WTC11 (cell line): ENCODE data around the gene APBA1. TPM values are rescaled to one million over a fixed set of nuclear protein-coding genes. Genes with fewer than 3 reads are reported as not detected.

Source experiments
- ATAC-seq: fragments of 200-7000 bp; cut with Tn5 transposase; 2 replicates; pipeline ENCODE4 v1.10.0; 2021; ENCODE audit warnings: mild to moderate bottlenecking, moderate library complexity
- CTCF ChIA-PET: fragments of 300-600 bp; sonication (Branson Sonifier 250); formaldehyde crosslinking; loops from one replicate; lab custom pipeline; 2021; ENCODE audit warnings: antibody characterized with exemption; lab: Charles Lee
- POLR2A ChIA-PET: fragments of 350-600 bp; sonication (Branson Sonifier 250); formaldehyde crosslinking; loops from one replicate; lab custom pipeline; 2021; ENCODE audit warnings: antibody characterized with exemption; lab: Charles Lee
- DNase-seq: peaks from one replicate; pipeline ENCODE4 v3.0.0; 2021; ENCODE audit warnings: low spot score
- H3K27ac Mint-ChIP-seq: 2 replicates; pipeline ENCODE4 v1.8.0; 2021; ENCODE audit warnings: mixed read lengths
- H3K27me3 Mint-ChIP-seq: 2 replicates; pipeline ENCODE4 v1.8.0; 2021; ENCODE audit warnings: low read depth, mild to moderate bottlenecking, moderate library complexity, mixed read lengths
- H3K36me3 Mint-ChIP-seq: 2 replicates; pipeline ENCODE4 v1.8.0; 2021; ENCODE audit warnings: mixed read lengths
- H3K4me1 Mint-ChIP-seq: 2 replicates; pipeline ENCODE4 v1.8.0; 2022; ENCODE audit warnings: mixed read lengths
- H3K4me3 Mint-ChIP-seq: 2 replicates; pipeline ENCODE4 v1.8.0; 2021; ENCODE audit warnings: mild to moderate bottlenecking, moderate library complexity, mixed read lengths
- H3K9me3 Mint-ChIP-seq: 2 replicates; pipeline ENCODE4 v1.8.0; 2021; ENCODE audit warnings: mixed read lengths
- ATF1 ChIP-seq: sonication (generic); formaldehyde crosslinking; IDR thresholded peaks from 2 replicates; pipeline ENCODE4 v1.8.1; 2023; ENCODE audit warnings: mild to moderate bottlenecking, moderate library complexity, missing genetic modification reagents
- CBFB ChIP-seq: sonication (generic); formaldehyde crosslinking; IDR thresholded peaks from 2 replicates; pipeline ENCODE4 v1.8.1; 2022; ENCODE audit warnings: mild to moderate bottlenecking, low read depth, missing genetic modification reagents
- HMGA2 ChIP-seq: fragments of 250-450 bp; sonication (Bioruptor Pico); IDR thresholded peaks from 2 replicates; pipeline ENCODE4 v1.4.0; 2021; ENCODE audit warnings: mild to moderate bottlenecking, moderate library complexity
- JAZF1 ChIP-seq: fragments of 250-450 bp; sonication (Bioruptor Pico); IDR thresholded peaks from 2 replicates; pipeline ENCODE4 v1.9.0; 2021; ENCODE audit warnings: moderate library complexity, mild to moderate bottlenecking, inconsistent platforms
- NFYB ChIP-seq: sonication (generic); formaldehyde crosslinking; conservative IDR thresholded peaks from 2 replicates; pipeline ENCODE4 v1.8.0; 2022; ENCODE audit warnings: low read depth, missing genetic modification reagents
- PRDM15 ChIP-seq: sonication (generic); formaldehyde crosslinking; IDR thresholded peaks from 2 replicates; pipeline ENCODE4 v1.8.0; 2022; ENCODE audit warnings: missing genetic modification reagents
- PRRX2 ChIP-seq: fragments of 250-450 bp; sonication (Bioruptor Pico); IDR thresholded peaks from 2 replicates; pipeline ENCODE4 v1.8.0; 2021; ENCODE audit warnings: mild to moderate bottlenecking
- TEAD1 ChIP-seq: sonication (generic); formaldehyde crosslinking; IDR thresholded peaks from 2 replicates; pipeline ENCODE4 v1.8.0; 2022; ENCODE audit warnings: mild to moderate bottlenecking, missing genetic modification reagents
- ZNF138 ChIP-seq: sonication (generic); formaldehyde crosslinking; conservative IDR thresholded peaks from 2 replicates; pipeline ENCODE4 v1.8.1; 2022; ENCODE audit warnings: mild to moderate bottlenecking, moderate library complexity, missing genetic modification reagents
- ZNF317 ChIP-seq: sonication (generic); formaldehyde crosslinking; IDR thresholded peaks from 2 replicates; pipeline ENCODE4 v1.8.1; 2023; ENCODE audit warnings: low read depth, mild to moderate bottlenecking, moderate library complexity, missing genetic modification reagents, borderline replicate concordance
- total RNA-seq: library from RNA; stranded (reverse); gene quantifications from 3 replicates; pipeline ENCODE4 v1.2.3, GENCODE V29; 2021
- TF ChIP-seq, protein P1 (sequence below): sonication (generic); formaldehyde crosslinking; IDR thresholded peaks from 2 replicates; pipeline ENCODE4 v1.8.1; 2023; ENCODE audit warnings: mild to moderate bottlenecking, moderate library complexity, missing genetic modification reagents
- TF ChIP-seq, protein P2 (sequence below): sonication (generic); formaldehyde crosslinking; IDR thresholded peaks from 2 replicates; pipeline ENCODE4 v1.8.1; 2022; ENCODE audit warnings: missing genetic modification reagents, borderline replicate concordance
- TF ChIP-seq, protein P3 (sequence below): sonication (generic); formaldehyde crosslinking; IDR thresholded peaks from 2 replicates; pipeline ENCODE4 v1.8.0; 2022; ENCODE audit warnings: mild to moderate bottlenecking, missing genetic modification reagents
- TF ChIP-seq, protein P4 (sequence below): sonication (generic); formaldehyde crosslinking; IDR thresholded peaks from 2 replicates; pipeline ENCODE4 v1.8.1; 2022; ENCODE audit warnings: low read depth, mild to moderate bottlenecking, moderate library complexity, missing genetic modification reagents, borderline replicate concordance

The APBA1 gene
- total RNA-seq, 1 experiment from 2014 or later = 0.94 TPM

DNA sequence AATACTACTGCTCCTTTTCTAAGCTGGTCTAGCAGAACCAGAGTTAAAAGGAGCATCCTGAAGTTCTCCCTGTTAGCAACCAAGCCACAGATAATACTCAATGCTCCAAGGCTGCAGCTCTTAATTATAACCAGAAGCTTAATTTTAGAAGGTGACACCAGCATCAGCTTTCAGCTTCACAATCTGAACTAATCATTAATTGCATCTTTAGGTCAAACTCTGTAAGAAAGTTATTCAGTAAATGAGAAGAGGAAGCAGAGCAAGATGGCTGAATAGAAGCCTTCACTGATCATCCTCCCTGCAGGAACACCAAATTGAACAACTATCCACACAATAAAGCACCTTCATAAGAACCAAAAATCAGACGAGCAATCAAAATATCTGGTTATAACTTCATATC lies 38.5 kb downstream of the APBA1 start:
- H3K4me1 Mint-ChIP-seq = no peaks in the 10 kb centered on the region
- no peaks in the 10 kb centered on the region for H3K9me3 Mint-ChIP-seq
- DNase-seq (no peak), ATAC-seq (no peak)
- H3K27ac Mint-ChIP-seq = no peak overlapping the region
- no peak overlapping the region for H3K4me3 Mint-ChIP-seq
- no peaks in the 10 kb centered on the region for H3K27me3 Mint-ChIP-seq
- TF ChIP-seq NFYB (CRISPR knock-in tag) (no peak), ZNF317 (CRISPR knock-in tag) (no peak), ATF1 (no peak), JAZF1 (no peak), PRDM15 (CRISPR knock-in tag) (no peak)
- TF ChIP-seq, protein P1, sequence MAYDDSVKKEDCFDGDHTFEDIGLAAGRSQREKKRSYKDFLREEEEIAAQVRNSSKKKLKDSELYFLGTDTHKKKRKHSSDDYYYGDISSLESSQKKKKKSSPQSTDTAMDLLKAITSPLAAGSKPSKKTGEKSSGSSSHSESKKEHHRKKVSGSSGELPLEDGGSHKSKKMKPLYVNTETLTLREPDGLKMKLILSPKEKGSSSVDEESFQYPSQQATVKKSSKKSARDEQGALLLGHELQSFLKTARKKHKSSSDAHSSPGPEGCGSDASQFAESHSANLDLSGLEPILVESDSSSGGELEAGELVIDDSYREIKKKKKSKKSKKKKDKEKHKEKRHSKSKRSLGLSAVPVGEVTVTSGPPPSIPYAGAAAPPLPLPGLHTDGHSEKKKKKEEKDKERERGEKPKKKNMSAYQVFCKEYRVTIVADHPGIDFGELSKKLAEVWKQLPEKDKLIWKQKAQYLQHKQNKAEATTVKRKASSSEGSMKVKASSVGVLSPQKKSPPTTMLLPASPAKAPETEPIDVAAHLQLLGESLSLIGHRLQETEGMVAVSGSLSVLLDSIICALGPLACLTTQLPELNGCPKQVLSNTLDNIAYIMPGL (CRISPR knock-in tag) = no peak
- TF ChIP-seq, protein P2, sequence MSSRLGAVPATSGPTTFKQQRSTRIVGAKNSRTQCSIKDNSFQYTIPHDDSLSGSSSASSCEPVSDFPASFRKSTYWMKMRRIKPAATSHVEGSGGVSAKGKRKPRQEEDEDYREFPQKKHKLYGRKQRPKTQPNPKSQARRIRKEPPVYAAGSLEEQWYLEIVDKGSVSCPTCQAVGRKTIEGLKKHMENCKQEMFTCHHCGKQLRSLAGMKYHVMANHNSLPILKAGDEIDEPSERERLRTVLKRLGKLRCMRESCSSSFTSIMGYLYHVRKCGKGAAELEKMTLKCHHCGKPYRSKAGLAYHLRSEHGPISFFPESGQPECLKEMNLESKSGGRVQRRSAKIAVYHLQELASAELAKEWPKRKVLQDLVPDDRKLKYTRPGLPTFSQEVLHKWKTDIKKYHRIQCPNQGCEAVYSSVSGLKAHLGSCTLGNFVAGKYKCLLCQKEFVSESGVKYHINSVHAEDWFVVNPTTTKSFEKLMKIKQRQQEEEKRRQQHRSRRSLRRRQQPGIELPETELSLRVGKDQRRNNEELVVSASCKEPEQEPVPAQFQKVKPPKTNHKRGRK (CRISPR knock-in tag) = no peak
- TF ChIP-seq, protein P3, sequence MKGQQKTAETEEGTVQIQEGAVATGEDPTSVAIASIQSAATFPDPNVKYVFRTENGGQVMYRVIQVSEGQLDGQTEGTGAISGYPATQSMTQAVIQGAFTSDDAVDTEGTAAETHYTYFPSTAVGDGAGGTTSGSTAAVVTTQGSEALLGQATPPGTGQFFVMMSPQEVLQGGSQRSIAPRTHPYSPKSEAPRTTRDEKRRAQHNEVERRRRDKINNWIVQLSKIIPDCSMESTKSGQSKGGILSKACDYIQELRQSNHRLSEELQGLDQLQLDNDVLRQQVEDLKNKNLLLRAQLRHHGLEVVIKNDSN (CRISPR knock-in tag) = no peak
- no peaks in the 10 kb centered on the region for H3K36me3 Mint-ChIP-seq
- ChIA-PET CTCF (no interaction called here), POLR2A (no interaction called here)

GRCh38 chr9:69632768-69633167 lies 39.4 kb downstream of the APBA1 start:
- DNase-seq = no peak
- H3K27ac Mint-ChIP-seq = no peak overlapping the region
- no peaks in the 10 kb centered on the region for H3K27me3 Mint-ChIP-seq
- no peaks in the 10 kb centered on the region for H3K4me1 Mint-ChIP-seq
- TF ChIP-seq HMGA2 (CRISPR knock-in tag) (0 out of 2 replicates have a peak, but pooled peaks have one; percentile 23), PRRX2 (CRISPR knock-in tag) (no peak)
- CTCF ChIA-PET = no interaction called here
- H3K36me3 Mint-ChIP-seq = no peaks in the 10 kb centered on the region
- no peak for ATAC-seq
- POLR2A ChIA-PET = no interaction called here
- H3K4me3 Mint-ChIP-seq = no peak overlapping the region
- no peaks in the 10 kb centered on the region for H3K9me3 Mint-ChIP-seq

DNA sequence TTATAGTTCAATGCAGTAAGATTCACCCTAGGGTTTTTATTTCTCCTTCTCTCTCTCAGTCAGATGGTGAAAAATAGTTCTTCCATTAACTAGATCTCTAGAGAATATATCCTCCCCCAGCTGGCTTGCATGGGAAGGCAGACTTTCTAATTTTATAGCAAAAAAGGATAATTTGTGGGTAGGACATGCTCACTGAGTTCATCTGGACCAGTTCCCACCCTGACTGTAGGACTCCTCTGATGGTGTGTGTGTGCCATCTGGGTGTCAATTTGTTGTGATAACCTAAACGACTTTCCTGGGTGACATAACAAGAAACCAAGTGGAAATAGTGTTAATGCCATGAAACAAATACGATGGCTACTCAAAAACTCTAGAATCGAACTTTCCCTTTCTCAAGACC lies 44.9 kb downstream of the APBA1 start:
- no peaks in the 10 kb centered on the region for H3K36me3 Mint-ChIP-seq
- H3K9me3 Mint-ChIP-seq = no peaks in the 10 kb centered on the region
- H3K4me3 Mint-ChIP-seq = no peak overlapping the region
- H3K27ac Mint-ChIP-seq = no peak overlapping the region
- CTCF ChIA-PET = no interaction called here
- no peaks in the 10 kb centered on the region for H3K27me3 Mint-ChIP-seq
- POLR2A ChIA-PET = no interaction called here
- no peak for DNase-seq
- no peak for ATAC-seq
- TF ChIP-seq, protein P4, sequence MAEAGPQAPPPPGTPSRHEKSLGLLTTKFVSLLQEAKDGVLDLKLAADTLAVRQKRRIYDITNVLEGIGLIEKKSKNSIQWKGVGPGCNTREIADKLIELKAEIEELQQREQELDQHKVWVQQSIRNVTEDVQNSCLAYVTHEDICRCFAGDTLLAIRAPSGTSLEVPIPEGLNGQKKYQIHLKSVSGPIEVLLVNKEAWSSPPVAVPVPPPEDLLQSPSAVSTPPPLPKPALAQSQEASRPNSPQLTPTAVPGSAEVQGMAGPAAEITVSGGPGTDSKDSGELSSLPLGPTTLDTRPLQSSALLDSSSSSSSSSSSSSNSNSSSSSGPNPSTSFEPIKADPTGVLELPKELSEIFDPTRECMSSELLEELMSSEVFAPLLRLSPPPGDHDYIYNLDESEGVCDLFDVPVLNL (CRISPR knock-in tag) = no peak
- no peak for TF ChIP-seq TEAD1 (CRISPR knock-in tag)
- no peak for TF ChIP-seq ZNF138 (CRISPR knock-in tag)
- TF ChIP-seq CBFB (CRISPR knock-in tag) = no peak
- 0 out of 2 replicates have a peak, but pooled peaks cover 3% of the 10 kb centered on the region for H3K4me1 Mint-ChIP-seq
